Measurements from ENCODE around the gene CFAP299. TPM values are rescaled to one million over a fixed set of nuclear protein-coding genes. Genes with fewer than 3 reads are reported as not detected.

CFAP299 gene
- total RNA-seq, 1 experiment from 2014 or later: not detected

- Histone ChIP-seq H3K4me2 (no peak overlapping the region), H3F3A (ENCODE audit: insufficient read depth, low read depth) (0 out of 2 replicates have a peak, but pooled peaks cover 8% of the 10 kb centered on the region), H3K27me3 (ENCODE audit: insufficient read depth, low read depth) (no peaks in the 10 kb centered on the region), H3K9me2 (ENCODE audit: insufficient read depth) (no peaks in the 10 kb centered on the region), H3K9me3 (ENCODE audit: insufficient read depth, low read depth) (0 out of 2 replicates have a peak, but pooled peaks cover 5% of the 10 kb centered on the region), H3K79me2 (ENCODE audit: low read depth) (no peaks in the 10 kb centered on the region), H3K4me1 (replicated peaks; ENCODE audit: insufficient read depth) (no peaks in the 10 kb centered on the region), H3K36me3 (ENCODE audit: low read depth) (no peaks in the 10 kb centered on the region), H3K4me3 (no peak overlapping the region), H4K20me1 (ENCODE audit: insufficient read depth) (no peaks in the 10 kb centered on the region), H2AFZ (no peak overlapping the region), H3K27ac (no peak overlapping the region)
- ChIA-PET POLR2A (ENCODE audit: unreplicated experiment) (no interaction called here), CTCF (no interaction called here)
- TF ChIP-seq CTCF (conservative IDR thresholded peaks at IDR 0.05) (no peak), EZH2 (IDR thresholded peaks at IDR 0.05; ENCODE audit: low read depth) (no peak)
- no peak for DNase-seq
- intact Hi-C loops (cut with micrococcal nuclease; ENCODE audit: unreplicated experiment): no loop called here
- no TSS peak for BruUV-seq (replicated peaks)
These were observed 112.5 kb downstream of the CFAP299 start for GRCh38 chr4:80448056-80448455.

GRCh38 chr4:80452055-80452454 lies 116.5 kb downstream of the CFAP299 start:
- no TSS peak for BruUV-seq (replicated peaks)
- POLR2A ChIA-PET (ENCODE audit: unreplicated experiment): no interaction called here
- Histone ChIP-seq H3K27me3 (ENCODE audit: insufficient read depth, low read depth) (no peaks in the 10 kb centered on the region), H3K9me3 (ENCODE audit: insufficient read depth, low read depth) (0 out of 2 replicates have a peak, but pooled peaks cover 5% of the 10 kb centered on the region), H3F3A (ENCODE audit: insufficient read depth, low read depth) (peaks cover 18% of the 10 kb centered on the region; the same call in 1 of the 2 replicates), H3K9me2 (ENCODE audit: insufficient read depth) (no peaks in the 10 kb centered on the region), H3K27ac (no peak overlapping the region), H3K4me3 (no peak overlapping the region), H3K79me2 (ENCODE audit: low read depth) (no peaks in the 10 kb centered on the region), H3K36me3 (ENCODE audit: low read depth) (no peaks in the 10 kb centered on the region), H4K20me1 (ENCODE audit: insufficient read depth) (no peaks in the 10 kb centered on the region), H3K4me2 (no peak overlapping the region), H2AFZ (no peak overlapping the region), H3K4me1 (replicated peaks; ENCODE audit: insufficient read depth) (peaks cover 22% of the 10 kb centered on the region)
- no peak for DNase-seq
- no peak for TF ChIP-seq CTCF (conservative IDR thresholded peaks at IDR 0.05)
- TF ChIP-seq EZH2 (IDR thresholded peaks at IDR 0.05; ENCODE audit: low read depth): no peak
- CTCF ChIA-PET: no interaction called here
- intact Hi-C loops (cut with micrococcal nuclease; ENCODE audit: unreplicated experiment): loop anchor here (5.0 kb wide), 1 partner anchor 580 kb away; the partner anchor contains the start of gene BMP3

- Histone ChIP-seq H3K4me2 (no peak overlapping the region), H4K20me1 (ENCODE audit: insufficient read depth) (no peaks in the 10 kb centered on the region), H2AFZ (no peak overlapping the region), H3K79me2 (ENCODE audit: low read depth) (no peaks in the 10 kb centered on the region), H3K4me3 (no peak overlapping the region), H3K27me3 (ENCODE audit: insufficient read depth, low read depth) (no peaks in the 10 kb centered on the region), H3K27ac (no peak overlapping the region), H3K9me3 (ENCODE audit: insufficient read depth, low read depth) (0 out of 2 replicates have a peak, but pooled peaks cover 5% of the 10 kb centered on the region), H3K4me1 (replicated peaks; ENCODE audit: insufficient read depth) (peaks cover 22% of the 10 kb centered on the region), H3K36me3 (ENCODE audit: low read depth) (no peaks in the 10 kb centered on the region), H3F3A (ENCODE audit: insufficient read depth, low read depth) (peaks cover 18% of the 10 kb centered on the region; the same call in 1 of the 2 replicates), H3K9me2 (ENCODE audit: insufficient read depth) (no peaks in the 10 kb centered on the region)
- no peak for TF ChIP-seq EZH2 (IDR thresholded peaks at IDR 0.05; ENCODE audit: low read depth)
- no peak for TF ChIP-seq CTCF (conservative IDR thresholded peaks at IDR 0.05)
- no peak for DNase-seq
- ChIA-PET POLR2A (ENCODE audit: unreplicated experiment) (no interaction called here), CTCF (no interaction called here)
- intact Hi-C loops (cut with micrococcal nuclease; ENCODE audit: unreplicated experiment): loop anchor here (5.0 kb wide), 1 partner anchor 580 kb away; the partner anchor contains the start of gene BMP3
- BruUV-seq (replicated peaks): no TSS peak
These were observed 117.2 kb downstream of the CFAP299 start for GRCh38 chr4:80452768-80453167.
